A673 (cell line): ENCODE results near the gene PSMG3. TPM values are rescaled to one million over a fixed set of nuclear protein-coding genes. Genes with fewer than 3 reads are reported as not detected.

Experiments
- BruUV-seq: library from RNA; stranded (reverse); fragments of 400-500 nt; replicated peaks from 2 replicates; lab custom pipeline; 2021; lab: Mats Ljungman, UMichigan
- CTCF ChIA-PET: fragments of 300-600 bp; sonication (Branson Sonifier 250); formaldehyde crosslinking; loops from one replicate; lab custom pipeline; 2022; ENCODE audit warnings: antibody characterized with exemption; lab: Charles Lee
- POLR2A ChIA-PET: fragments of 300-600 bp; sonication (Branson Sonifier 250); formaldehyde crosslinking; loops from one replicate; lab custom pipeline; 2022; ENCODE audit warnings: antibody characterized with exemption; ENCODE audit not compliant: low non-redundant PET; lab: Charles Lee
- DNase-seq: peaks from one replicate; pipeline ENCODE4 v3.0.0-alpha.2; 2015; ENCODE audit warnings: low spot score
- H3K27ac ChIP-seq: fragments of 200-600 bp; sonication (generic); 2 replicates; pipeline ENCODE4 v1.5.1; 2016; ENCODE audit warnings: mixed run types, low read depth, mild to moderate bottlenecking, mixed read lengths, antibody characterized with exemption, low read length; ENCODE audit not compliant: poor library complexity, severe bottlenecking
- H3K27me3 ChIP-seq: fragments of 200-600 bp; sonication (generic); replicated peaks from 2 replicates; pipeline ENCODE4 v1.6.1; 2017; ENCODE audit warnings: mixed run types, low read depth, mild to moderate bottlenecking, mixed read lengths, antibody characterized with exemption, low read length; ENCODE audit not compliant: insufficient read depth, poor library complexity
- H3K36me3 ChIP-seq: fragments of 200-600 bp; sonication (generic); 2 replicates; pipeline ENCODE4 v1.6.1; 2016; ENCODE audit warnings: mixed run types, mild to moderate bottlenecking, mixed read lengths, antibody characterized with exemption, low read length; ENCODE audit not compliant: insufficient read depth, poor library complexity, severe bottlenecking
- H3K4me1 ChIP-seq: fragments of 200-600 bp; sonication (generic); 2 replicates; pipeline ENCODE4 v1.6.1; 2017; ENCODE audit warnings: mixed run types, mild to moderate bottlenecking, mixed read lengths, antibody characterized with exemption, low read length; ENCODE audit not compliant: insufficient read depth, poor library complexity, severe bottlenecking
- H3K4me3 ChIP-seq: fragments of 200-600 bp; sonication (generic); 2 replicates; pipeline ENCODE4 v1.5.1; 2016; ENCODE audit warnings: low read depth, mixed run types, mild to moderate bottlenecking, mixed read lengths, low read length; ENCODE audit not compliant: poor library complexity, severe bottlenecking
- H3K9me3 ChIP-seq: fragments of 200-600 bp; sonication (generic); 2 replicates; pipeline ENCODE4 v1.6.1; 2016; ENCODE audit warnings: mixed run types, low read depth, mild to moderate bottlenecking, mixed read lengths, antibody characterized with exemption, low read length; ENCODE audit not compliant: poor library complexity, severe bottlenecking
- CTCF ChIP-seq: fragments of 300-800, 200-600 bp; sonication (generic); conservative IDR thresholded peaks from 2 replicates; pipeline ENCODE4 v1.5.1; 2017; ENCODE audit warnings: low read depth, mild to moderate bottlenecking, antibody characterized with exemption, low read length, moderate library complexity, mixed read lengths
- EZH2 ChIP-seq: fragments of 200-600 bp; sonication (generic); IDR thresholded peaks from 2 replicates; pipeline ENCODE4 v1.6.1; 2017; ENCODE audit warnings: borderline replicate concordance, low read depth, mild to moderate bottlenecking, mixed read lengths, antibody characterized with exemption, low read length; ENCODE audit not compliant: poor library complexity, severe bottlenecking
- intact Hi-C: fragments of 100-400 bp; cut with micrococcal nuclease; formaldehyde crosslinking; loops from one replicate; pipeline ENCODE4 v1.10.0; 2022; ENCODE audit not compliant: unreplicated experiment
- total RNA-seq: library from RNA; stranded (reverse); gene quantifications from 2 replicates; pipeline ENCODE4 v1.2.3, GENCODE V29; 2021

PSMG3 gene
- total RNA-seq, 1 experiment from 2014 or later = 54.9 TPM

GRCh38 chr7:1543826-1544177 lies 26.0 kb downstream of the PSMG3 start:
- Histone ChIP-seq H3K27me3 (no peaks in the 10 kb centered on the region), H3K27ac (no peak overlapping the region), H3K4me1 (no peaks in the 10 kb centered on the region), H3K4me3 (no peak overlapping the region), H3K9me3 (no peaks in the 10 kb centered on the region), H3K36me3 (peaks cover 4% of the 10 kb centered on the region)
- no peak for TF ChIP-seq EZH2
- no peak for TF ChIP-seq CTCF
- CTCF ChIA-PET = no interaction called here
- intact Hi-C loops = no loop called here
- BruUV-seq = no TSS peak
- DNase-seq = no peak
- POLR2A ChIA-PET = no interaction called here

- no peak for DNase-seq
- Histone ChIP-seq H3K27ac (no peak overlapping the region), H3K36me3 (peaks cover 4% of the 10 kb centered on the region), H3K9me3 (no peaks in the 10 kb centered on the region), H3K4me3 (no peak overlapping the region), H3K4me1 (peaks cover 1% of the 10 kb centered on the region), H3K27me3 (no peaks in the 10 kb centered on the region)
- BruUV-seq = no TSS peak
- CTCF ChIA-PET = no interaction called here
- intact Hi-C loops = no loop called here
- POLR2A ChIA-PET = no interaction called here
- TF ChIP-seq CTCF = no peak
Observed at GRCh38 chr7:1542841-1543747, 26.7 kb downstream of the PSMG3 start.

GRCh38 chr7:1542329-1542728 lies 27.5 kb downstream of the PSMG3 start:
- POLR2A ChIA-PET = no interaction called here
- Histone ChIP-seq H3K4me1 (peaks cover 9% of the 10 kb centered on the region), H3K27ac (no peak overlapping the region), H3K27me3 (no peaks in the 10 kb centered on the region), H3K36me3 (peaks cover 4% of the 10 kb centered on the region), H3K9me3 (no peaks in the 10 kb centered on the region), H3K4me3 (no peak overlapping the region)
- BruUV-seq = no TSS peak
- CTCF ChIA-PET = no interaction called here
- TF ChIP-seq CTCF (no peak), EZH2 (no peak)
- no peak for DNase-seq
- intact Hi-C loops = no loop called here
